Endothelial cell of umbilical vein (primary cell): ENCODE data around the gene CSNK1G2.

Experiments used
- CTCF ChIP-seq, 2 donors: IDR thresholded peaks; 1 replicate in 1 of 2; 2 replicates in 1 of 2; pipeline ENCODE4 v1.5.1; 2011; ENCODE audit warnings: low read length in 2 of 2, mild to moderate bottlenecking in 2 of 2, moderate library complexity in 2 of 2, control low read depth in 1 of 2, inconsistent platforms in 1 of 2, low read depth in 1 of 2; ENCODE audit not compliant: insufficient read depth in 1 of 2; ENCODE audit errors: extremely low read depth in 1 of 2
- EZH2 ChIP-seq: IDR thresholded peaks from 2 replicates; pipeline ENCODE4 v1.6.1; 2012; ENCODE audit warnings: borderline replicate concordance, low read depth, mild to moderate bottlenecking, moderate library complexity, low read length, inconsistent platforms; ENCODE audit not compliant: severe bottlenecking
- FOS ChIP-seq: IDR thresholded peaks from 2 replicates; pipeline ENCODE4 v1.6.1; 2011; ENCODE audit warnings: mild to moderate bottlenecking, low read length, moderate library complexity, borderline replicate concordance; ENCODE audit not compliant: insufficient read depth
- JUN ChIP-seq: IDR thresholded peaks from 2 replicates; pipeline ENCODE4 v1.6.1; 2011; ENCODE audit warnings: borderline replicate concordance, low read depth; ENCODE audit not compliant: insufficient read length, insufficient read depth
- MAX ChIP-seq: IDR thresholded peaks from 2 replicates; pipeline ENCODE4 v1.6.1; 2011; ENCODE audit not compliant: insufficient read depth, insufficient read length
- MYC ChIP-seq: IDR thresholded peaks from one replicate; pipeline ENCODE4 v1.6.1; 2011; ENCODE audit warnings: mild to moderate bottlenecking, low read depth, low read length
- POLR2A ChIP-seq: IDR thresholded peaks from 2 replicates; pipeline ENCODE4 v1.6.1; 2012; ENCODE audit warnings: low read depth, mild to moderate bottlenecking, control low read depth, low read length
- POLR2AphosphoS5 ChIP-seq: IDR thresholded peaks from 2 replicates; pipeline ENCODE4 v1.6.1; 2012; ENCODE audit warnings: low read depth, mild to moderate bottlenecking, control low read depth, low read length, moderate library complexity; ENCODE audit not compliant: insufficient read depth

DNA sequence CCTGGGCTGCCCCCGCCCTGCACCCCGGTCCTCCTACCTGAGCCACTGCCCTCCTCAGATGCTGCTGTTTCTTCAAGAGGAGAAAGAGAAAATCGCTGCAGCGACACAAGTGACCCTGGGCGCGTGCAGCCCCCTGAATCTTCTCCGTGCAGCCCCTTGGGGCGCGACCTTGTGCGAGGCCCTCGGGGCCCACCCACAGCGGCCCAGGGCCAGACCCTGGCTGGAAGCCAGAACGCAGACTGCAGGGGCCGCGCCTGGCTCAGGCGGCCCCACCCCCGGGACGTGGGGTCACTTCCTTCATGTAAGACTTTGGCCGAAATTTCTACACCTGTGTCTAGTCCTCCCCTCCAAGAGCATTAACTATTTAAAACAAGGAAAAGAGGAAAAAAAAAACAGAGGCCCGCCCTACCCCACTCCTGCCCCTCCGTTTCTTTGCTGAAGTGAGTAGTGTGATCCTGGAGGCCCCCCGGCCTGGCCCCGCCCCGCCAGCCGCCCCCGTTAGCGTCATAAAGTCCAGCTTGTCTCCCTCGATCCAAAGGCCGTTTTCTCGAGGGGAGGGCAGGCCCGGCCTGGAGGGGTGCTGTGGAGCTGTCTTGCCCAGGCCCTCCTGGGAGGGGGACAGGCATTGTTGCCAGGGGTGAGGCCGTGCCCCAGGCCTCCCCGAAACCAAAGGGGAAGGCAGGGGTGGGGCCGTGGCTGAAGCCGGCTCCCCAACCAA is 39.3 kb downstream of the CSNK1G2 start:
- no peak for TF ChIP-seq CTCF (IDR thresholded peaks at IDR 0.05; ENCODE audit: extremely low read depth in 1 of 2, insufficient read depth in 1 of 2, low read depth in 1 of 2, low read length in 2 of 2)
- TF ChIP-seq FOS: no peak
- no peak for TF ChIP-seq MAX
- TF ChIP-seq EZH2: no peak
- no peak for TF ChIP-seq POLR2A
- TF ChIP-seq POLR2AphosphoS5: no peak
- no peak for TF ChIP-seq MYC
- no peak for TF ChIP-seq JUN
